Lower lobe of right lung (tissue), 2 donors: ENCODE results near the gene RASIP1. TPM values are rescaled to one million over a fixed set of nuclear protein-coding genes. Genes with fewer than 3 reads are reported as not detected.

Source experiments
- ATAC-seq, 2 donors: fragments of 200-7000 bp; cut with Tn5 transposase; one replicate each; pipeline ENCODE4 v1.9.1; 2020 to 2022; ENCODE audit warnings: mild to moderate bottlenecking in 2 of 2, moderate library complexity in 2 of 2
- DNase-seq: peaks from one replicate; pipeline ENCODE4 v3.0.0-alpha.2; 2020
- H3K27ac ChIP-seq: fragments of 200-600 bp; one replicate; pipeline ENCODE4 v1.8.0; 2022
- H3K27me3 ChIP-seq: fragments of 200-600 bp; one replicate; pipeline ENCODE4 v1.8.0; 2022; ENCODE audit warnings: low read depth
- H3K36me3 ChIP-seq: fragments of 200-600 bp; one replicate; pipeline ENCODE4 v1.8.0; 2022; ENCODE audit warnings: mild to moderate bottlenecking
- H3K4me1 ChIP-seq: fragments of 200-600 bp; one replicate; pipeline ENCODE4 v1.8.0; 2022
- H3K4me3 ChIP-seq: fragments of 200-600 bp; one replicate; pipeline ENCODE4 v1.8.0; 2022; ENCODE audit warnings: mild to moderate bottlenecking
- H3K9me3 ChIP-seq: fragments of 200-600 bp; one replicate; pipeline ENCODE4 v1.8.0; 2022
- CTCF ChIP-seq: fragments of 200-600 bp; IDR thresholded peaks from one replicate; pipeline ENCODE4 v1.8.0; 2022; ENCODE audit warnings: antibody characterized with exemption, mild to moderate bottlenecking
- intact Hi-C: fragments of 100-400 bp; cut with DNase I; formaldehyde crosslinking; loops from one replicate; pipeline ENCODE4 v1.11.0; 2022
- total RNA-seq: library from RNA; stranded (reverse); fragmentation: NEBNext Ultra II Directional; extraction: Animal tissue kit (Norgen Biotek cat#: 25700); gene quantifications from one replicate; pipeline ENCODE4 v1.2.1, GENCODE V29; 2021
- donor health status: DM: no; HTN: yes; CAD: no; lungs with severe emphysema.

Gene RASIP1
- total RNA-seq, 1 donor from 2014 or later: 33.4 TPM

GRCh38 chr19:48728911-48729664 is 11.3 kb downstream of the RASIP1 start:
- no peak overlapping the region for H3K27ac ChIP-seq
- H3K4me3 ChIP-seq: no peak overlapping the region
- intact Hi-C loops: no loop called here
- H3K27me3 ChIP-seq: peaks cover 6% of the 10 kb centered on the region
- peaks cover 11% of the 10 kb centered on the region for H3K36me3 ChIP-seq
- ATAC-seq (peak; percentile 3 to 12), DNase-seq (no peak)
- TF ChIP-seq CTCF: no peak
- H3K4me1 ChIP-seq: peaks cover 23% of the 10 kb centered on the region
- no peaks in the 10 kb centered on the region for H3K9me3 ChIP-seq

- no peaks in the 10 kb centered on the region for H3K9me3 ChIP-seq
- H3K27me3 ChIP-seq: peaks cover 2% of the 10 kb centered on the region
- intact Hi-C loops: no loop called here
- TF ChIP-seq CTCF: no peak
- no peak overlapping the region for H3K4me3 ChIP-seq
- ATAC-seq: peak; percentile 20 to 28
- no peak for DNase-seq
- peaks cover 43% of the 10 kb centered on the region for H3K4me1 ChIP-seq
- H3K27ac ChIP-seq: peak overlapping the region; percentile 82
- peaks cover 20% of the 10 kb centered on the region for H3K36me3 ChIP-seq
Measured at GRCh38 chr19:48726556-48726955, 13.9 kb downstream of the RASIP1 start.

GRCh38 chr19:48724796-48725753 is 15.3 kb downstream of the RASIP1 start:
- Histone ChIP-seq H3K9me3 (no peaks in the 10 kb centered on the region), H3K27ac (peak overlapping the region; percentile 82), H3K4me3 (no peak overlapping the region), H3K36me3 (peaks cover 21% of the 10 kb centered on the region), H3K4me1 (peaks cover 51% of the 10 kb centered on the region), H3K27me3 (no peaks in the 10 kb centered on the region)
- no peak for DNase-seq
- ATAC-seq: peak; percentile 10 to 11
- intact Hi-C loops: no loop called here
- no peak for TF ChIP-seq CTCF

- no peaks in the 10 kb centered on the region for H3K27me3 ChIP-seq
- TF ChIP-seq CTCF: no peak
- ATAC-seq: no peak
- H3K4me1 ChIP-seq: peaks cover 66% of the 10 kb centered on the region
- H3K9me3 ChIP-seq: no peaks in the 10 kb centered on the region
- DNase-seq: no peak
- no peak overlapping the region for H3K4me3 ChIP-seq
- peaks cover 16% of the 10 kb centered on the region for H3K36me3 ChIP-seq
- peak overlapping the region; percentile 31 for H3K27ac ChIP-seq
- intact Hi-C loops: no loop called here
Measured at GRCh38 chr19:48722196-48722708, 18.2 kb downstream of the RASIP1 start.

- DNase-seq (peak; percentile 99), ATAC-seq (peak; percentile 94 to 95)
- no peaks in the 10 kb centered on the region for H3K27me3 ChIP-seq
- peaks cover 16% of the 10 kb centered on the region for H3K36me3 ChIP-seq
- H3K4me3 ChIP-seq: peak overlapping the region; percentile 61
- H3K9me3 ChIP-seq: no peaks in the 10 kb centered on the region
- TF ChIP-seq CTCF: no peak
- H3K27ac ChIP-seq: peak overlapping the region; percentile 88
- intact Hi-C loops: no loop called here
- H3K4me1 ChIP-seq: peaks cover 67% of the 10 kb centered on the region
Measured at GRCh38 chr19:48720613-48721296, 19.7 kb downstream of the RASIP1 start.
